ENCODE results near the gene RAP1GAP. TPM values are rescaled to one million over a fixed set of nuclear protein-coding genes. Genes with fewer than 3 reads are reported as not detected.
A peak's percentile ranks its signal among the peaks of the same experiment; 100 is the strongest.

The RAP1GAP gene
- total RNA-seq (2012; rRNA removed) = 0.22 and 0.51 TPM in 2 replicates

GRCh38 chr1:21669258-21670058, at the start of gene RAP1GAP:
RAP1GAP (minus strand) TSS chr1:21669357; CDS start chr1:21620032, 49,325 bp downstream.
- Histone ChIP-seq H3K36me3 (ENCODE audit: insufficient read depth, low read length) (no peaks in the 10 kb centered on the region), H3K4me2 (ENCODE audit: low read length) (peak within 1 kb of the TSS; percentile 71), H3K9ac (ENCODE audit: low read depth, low read length) (no peak within 1 kb of the TSS), H3K4me1 (ENCODE audit: control insufficient read depth, insufficient read depth, low read length) (peaks cover 35% of the 10 kb centered on the region), H3K9me3 (replicated peaks; ENCODE audit: low read length) (no peaks in the 10 kb centered on the region), H3K4me3 (ENCODE audit: low read length) (peak within 1 kb of the TSS; percentile 35), H3K27me3 (ENCODE audit: control insufficient read depth, insufficient read depth, low read length) (peaks cover 82% of the 10 kb centered on the region)

- Histone ChIP-seq H3K27me3 (ENCODE audit: control insufficient read depth, insufficient read depth, low read length) (no peaks in the 10 kb centered on the region), H3K4me2 (ENCODE audit: low read length) (no peak overlapping the region), H3K4me3 (ENCODE audit: low read length) (no peak overlapping the region), H3K36me3 (ENCODE audit: insufficient read depth, low read length) (peaks cover 46% of the 10 kb centered on the region), H3K4me1 (ENCODE audit: control insufficient read depth, insufficient read depth, low read length) (no peaks in the 10 kb centered on the region), H3K9me3 (replicated peaks; ENCODE audit: low read length) (no peaks in the 10 kb centered on the region), H3K9ac (ENCODE audit: low read depth, low read length) (no peak overlapping the region)
Observed at GRCh38 chr1:21716169-21716568, 47.0 kb upstream of the RAP1GAP start.

DNA sequence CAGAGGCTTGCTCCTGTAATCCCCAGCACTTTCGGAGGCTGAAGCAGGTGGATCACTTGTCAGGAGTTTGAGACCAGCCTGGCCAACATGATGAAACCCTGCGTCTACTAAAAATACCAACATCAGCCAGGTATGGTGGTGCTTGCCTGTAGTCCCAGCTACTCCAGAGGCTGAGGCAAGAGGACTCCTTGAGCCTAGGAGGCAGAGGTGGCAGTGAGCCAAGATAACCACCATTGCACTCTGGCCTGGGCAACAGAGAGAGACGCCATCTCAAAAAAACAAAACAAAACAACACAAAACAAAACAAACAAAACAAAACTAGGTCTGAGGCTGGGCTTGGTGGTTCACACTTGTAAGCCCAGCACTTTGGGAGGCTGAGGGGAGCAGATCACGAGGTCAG, 38.7 kb upstream of the RAP1GAP start:
- Histone ChIP-seq H3K36me3 (ENCODE audit: insufficient read depth, low read length) (peaks cover 32% of the 10 kb centered on the region), H3K4me2 (ENCODE audit: low read length) (no peak overlapping the region), H3K27me3 (ENCODE audit: control insufficient read depth, insufficient read depth, low read length) (no peaks in the 10 kb centered on the region), H3K9ac (ENCODE audit: low read depth, low read length) (no peak overlapping the region), H3K4me1 (ENCODE audit: control insufficient read depth, insufficient read depth, low read length) (peaks cover 33% of the 10 kb centered on the region), H3K9me3 (replicated peaks; ENCODE audit: low read length) (no peaks in the 10 kb centered on the region), H3K4me3 (ENCODE audit: low read length) (no peak overlapping the region)

- H3K27me3 ChIP-seq (ENCODE audit: control insufficient read depth, insufficient read depth, low read length) = no peaks in the 10 kb centered on the region
- no peak overlapping the region for H3K4me3 ChIP-seq (ENCODE audit: low read length)
- H3K36me3 ChIP-seq (ENCODE audit: insufficient read depth, low read length) = peaks cover 38% of the 10 kb centered on the region
- peaks cover 33% of the 10 kb centered on the region for H3K4me1 ChIP-seq (ENCODE audit: control insufficient read depth, insufficient read depth, low read length)
- peak overlapping the region; percentile 20 for H3K4me2 ChIP-seq (ENCODE audit: low read length)
- no peak overlapping the region for H3K9ac ChIP-seq (ENCODE audit: low read depth, low read length)
- no peaks in the 10 kb centered on the region for H3K9me3 ChIP-seq (replicated peaks; ENCODE audit: low read length)
Observed at GRCh38 chr1:21707086-21707840, 38.1 kb upstream of the RAP1GAP start.

GRCh38 chr1:21706151-21706835, 37.1 kb upstream of the RAP1GAP start:
- H3K4me1 ChIP-seq (ENCODE audit: control insufficient read depth, insufficient read depth, low read length) = peaks cover 33% of the 10 kb centered on the region
- no peak overlapping the region for H3K9ac ChIP-seq (ENCODE audit: low read depth, low read length)
- no peak overlapping the region for H3K4me3 ChIP-seq (ENCODE audit: low read length)
- H3K9me3 ChIP-seq (replicated peaks; ENCODE audit: low read length) = no peaks in the 10 kb centered on the region
- H3K36me3 ChIP-seq (ENCODE audit: insufficient read depth, low read length) = peaks cover 44% of the 10 kb centered on the region
- H3K27me3 ChIP-seq (ENCODE audit: control insufficient read depth, insufficient read depth, low read length) = no peaks in the 10 kb centered on the region
- H3K4me2 ChIP-seq (ENCODE audit: low read length) = no peak overlapping the region

- H3K4me1 ChIP-seq (ENCODE audit: control insufficient read depth, insufficient read depth, low read length) = peaks cover 33% of the 10 kb centered on the region
- H3K27me3 ChIP-seq (ENCODE audit: control insufficient read depth, insufficient read depth, low read length) = no peaks in the 10 kb centered on the region
- H3K4me3 ChIP-seq (ENCODE audit: low read length) = no peak overlapping the region
- no peak overlapping the region for H3K9ac ChIP-seq (ENCODE audit: low read depth, low read length)
- no peak overlapping the region for H3K4me2 ChIP-seq (ENCODE audit: low read length)
- peaks cover 49% of the 10 kb centered on the region for H3K36me3 ChIP-seq (ENCODE audit: insufficient read depth, low read length)
- H3K9me3 ChIP-seq (replicated peaks; ENCODE audit: low read length) = no peaks in the 10 kb centered on the region
Observed at GRCh38 chr1:21705303-21705980, 36.3 kb upstream of the RAP1GAP start.

DNA sequence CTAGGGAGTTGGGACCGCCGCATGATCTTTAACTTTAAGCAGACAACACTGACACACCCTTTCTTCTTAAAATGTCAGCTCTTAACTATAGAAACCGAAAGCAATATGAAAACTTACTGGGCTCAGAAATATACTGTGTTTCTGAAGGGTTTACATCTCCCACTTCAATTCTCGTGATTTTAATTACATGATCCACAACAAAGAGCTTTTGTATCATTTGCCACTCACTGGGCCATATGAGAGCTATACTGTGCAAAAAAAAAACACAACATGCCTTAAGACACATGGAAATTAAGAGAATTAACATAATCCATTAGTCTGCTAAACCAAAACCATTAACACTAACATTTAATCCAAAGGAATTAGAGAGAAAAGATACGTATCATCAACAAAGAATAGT, 35.0 kb upstream of the RAP1GAP start:
- Histone ChIP-seq H3K36me3 (ENCODE audit: insufficient read depth, low read length) (peaks cover 54% of the 10 kb centered on the region), H3K9me3 (replicated peaks; ENCODE audit: low read length) (no peaks in the 10 kb centered on the region), H3K27me3 (ENCODE audit: control insufficient read depth, insufficient read depth, low read length) (no peaks in the 10 kb centered on the region), H3K4me2 (ENCODE audit: low read length) (no peak overlapping the region), H3K9ac (ENCODE audit: low read depth, low read length) (no peak overlapping the region), H3K4me3 (ENCODE audit: low read length) (no peak overlapping the region), H3K4me1 (ENCODE audit: control insufficient read depth, insufficient read depth, low read length) (peaks cover 33% of the 10 kb centered on the region)

GRCh38 chr1:21703318-21703963, 34.3 kb upstream of the RAP1GAP start:
- no peaks in the 10 kb centered on the region for H3K9me3 ChIP-seq (replicated peaks; ENCODE audit: low read length)
- H3K4me3 ChIP-seq (ENCODE audit: low read length) = no peak overlapping the region
- peaks cover 54% of the 10 kb centered on the region for H3K36me3 ChIP-seq (ENCODE audit: insufficient read depth, low read length)
- peak overlapping the region; percentile 4 for H3K9ac ChIP-seq (ENCODE audit: low read depth, low read length)
- peaks cover 33% of the 10 kb centered on the region for H3K4me1 ChIP-seq (ENCODE audit: control insufficient read depth, insufficient read depth, low read length)
- H3K4me2 ChIP-seq (ENCODE audit: low read length) = no peak overlapping the region
- H3K27me3 ChIP-seq (ENCODE audit: control insufficient read depth, insufficient read depth, low read length) = no peaks in the 10 kb centered on the region

GRCh38 chr1:21702780-21703179, 33.6 kb upstream of the RAP1GAP start:
- H3K9me3 ChIP-seq (replicated peaks; ENCODE audit: low read length) = no peaks in the 10 kb centered on the region
- H3K9ac ChIP-seq (ENCODE audit: low read depth, low read length) = no peak overlapping the region
- H3K4me3 ChIP-seq (ENCODE audit: low read length) = no peak overlapping the region
- no peaks in the 10 kb centered on the region for H3K27me3 ChIP-seq (ENCODE audit: control insufficient read depth, insufficient read depth, low read length)
- H3K4me1 ChIP-seq (ENCODE audit: control insufficient read depth, insufficient read depth, low read length) = peaks cover 31% of the 10 kb centered on the region
- peaks cover 51% of the 10 kb centered on the region for H3K36me3 ChIP-seq (ENCODE audit: insufficient read depth, low read length)
- no peak overlapping the region for H3K4me2 ChIP-seq (ENCODE audit: low read length)

DNA sequence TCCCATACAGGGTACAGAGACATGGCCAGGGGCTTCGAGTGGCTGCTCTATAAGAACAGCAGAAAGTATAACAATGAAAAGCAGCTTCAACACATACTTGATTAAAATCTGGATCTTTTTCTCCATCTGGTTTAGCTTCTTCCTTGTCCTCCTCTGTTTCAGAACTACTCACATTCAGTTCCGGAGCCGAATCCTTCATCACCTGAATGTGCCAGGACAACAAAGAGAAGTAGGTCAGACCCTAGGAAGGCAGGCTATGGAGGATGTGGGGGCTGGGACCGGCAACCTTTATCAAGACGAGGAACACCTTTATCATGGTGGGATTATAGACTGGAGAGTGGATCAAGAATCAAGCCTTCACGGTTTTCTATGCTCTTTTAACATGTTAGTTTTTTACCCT, 32.2 kb upstream of the RAP1GAP start:
- H3K4me1 ChIP-seq (ENCODE audit: control insufficient read depth, insufficient read depth, low read length) = peaks cover 17% of the 10 kb centered on the region
- peaks cover 48% of the 10 kb centered on the region for H3K36me3 ChIP-seq (ENCODE audit: insufficient read depth, low read length)
- H3K27me3 ChIP-seq (ENCODE audit: control insufficient read depth, insufficient read depth, low read length) = no peaks in the 10 kb centered on the region
- no peak overlapping the region for H3K9ac ChIP-seq (ENCODE audit: low read depth, low read length)
- H3K4me2 ChIP-seq (ENCODE audit: low read length) = no peak overlapping the region
- H3K4me3 ChIP-seq (ENCODE audit: low read length) = no peak overlapping the region
- no peaks in the 10 kb centered on the region for H3K9me3 ChIP-seq (replicated peaks; ENCODE audit: low read length)

All from skeletal muscle satellite cell (primary cell).